ENCODE measurements around the gene NUMBL.

- no peak for TF ChIP-seq CTCF (IDR thresholded peaks at IDR 0.05)
- TF ChIP-seq POLR2A (IDR thresholded peaks at IDR 0.05) = no peak
Observed at GRCh38 chr19:40733149-40733548, 42.7 kb upstream of the NUMBL start.

Measured in heart left ventricle (tissue), 13 donors.